GM18873 (cell line): Measurements from ENCODE around the gene IGSF21.
"Not testable (repeated sequence)": the region's sequence is repeated elsewhere in the genome, so short reads cannot be mapped to it uniquely, and the experiment has no call there.

Experiments used
- ATAC-seq: cut with Tn5 transposase; IDR thresholded peaks from one replicate; pipeline ENCODE4 v1.9.1; 2021; ENCODE audit warnings: mild to moderate bottlenecking, moderate library complexity, moderate number of reproducible peaks; ENCODE audit not compliant: unreplicated experiment, low FRiP score

The IGSF21 gene

DNA sequence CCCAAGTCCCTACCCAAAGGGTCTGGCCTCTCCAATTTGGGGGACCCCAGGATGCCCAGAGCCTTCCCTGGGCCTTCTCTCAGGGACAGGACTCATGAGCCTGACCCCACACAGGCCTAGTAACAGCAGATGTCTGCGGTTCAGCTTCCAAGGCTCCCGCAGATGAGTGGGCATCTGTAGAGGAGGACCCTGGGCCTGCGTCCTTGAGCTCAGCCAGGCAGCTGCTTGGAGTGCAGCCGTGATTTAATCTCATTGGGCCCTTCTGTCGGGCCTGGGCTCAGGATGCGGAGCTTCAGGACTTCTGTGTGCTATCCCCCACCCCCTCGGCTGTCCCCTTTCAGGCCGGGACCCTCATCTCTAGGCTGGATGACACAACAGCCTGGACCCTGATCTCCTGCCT is 35.4 kb downstream of the IGSF21 start:
- ATAC-seq = no peak

DNA sequence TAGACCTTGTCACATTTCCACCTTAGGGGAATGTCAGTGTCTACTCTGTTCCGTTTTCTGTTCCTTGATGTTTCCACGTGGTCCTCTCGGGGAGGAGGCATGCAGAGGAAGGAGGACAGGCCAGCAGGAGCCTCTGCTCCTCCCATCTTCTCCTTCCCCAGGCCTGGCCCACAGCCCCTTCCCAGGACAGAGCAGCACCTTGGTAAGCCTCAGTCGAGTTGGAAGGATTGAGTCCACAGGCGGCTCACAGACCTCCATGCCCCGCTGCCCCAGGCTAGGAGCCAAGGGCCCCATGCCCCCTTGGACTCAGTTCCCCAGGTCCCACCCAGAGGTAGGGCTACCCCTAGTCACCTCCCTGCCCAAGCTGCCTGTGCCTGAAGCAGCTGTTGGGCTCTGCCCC is 36.5 kb downstream of the IGSF21 start:
- no peak for ATAC-seq

DNA sequence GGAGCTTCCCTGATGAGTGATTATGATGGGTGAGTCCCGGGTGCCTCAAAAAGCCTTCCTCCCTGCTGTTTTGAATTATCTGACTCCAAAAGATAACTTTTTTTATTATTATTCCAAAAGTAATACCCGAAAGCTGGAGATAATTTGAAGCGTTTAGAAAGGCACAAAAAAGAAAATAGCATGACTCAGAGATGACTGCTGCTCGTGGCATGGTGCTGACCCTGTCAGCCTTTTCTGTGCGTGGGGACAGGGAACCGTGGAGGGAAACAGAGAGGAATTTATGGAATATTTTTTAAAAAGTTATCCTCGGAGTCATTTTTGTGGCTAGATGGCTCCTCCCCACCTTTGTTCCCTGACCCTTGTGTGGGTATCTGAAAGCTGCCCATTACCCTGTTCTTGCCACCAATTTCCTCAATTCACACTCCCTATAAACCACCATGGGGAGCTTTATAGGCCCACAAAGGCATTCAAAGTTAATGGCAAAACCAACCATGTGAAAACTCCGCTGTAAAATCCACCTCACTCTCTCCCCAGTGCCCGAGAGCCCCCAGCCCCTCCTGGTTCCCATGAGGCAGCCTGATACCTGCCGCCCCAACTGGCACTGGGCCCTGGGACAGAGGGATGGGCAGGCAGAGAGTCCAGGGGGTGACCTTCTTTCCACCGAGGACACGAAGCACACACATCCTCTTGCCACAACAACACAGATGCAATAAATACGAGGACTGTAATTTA is 37.5 kb downstream of the IGSF21 start:
- no peak for ATAC-seq

DNA sequence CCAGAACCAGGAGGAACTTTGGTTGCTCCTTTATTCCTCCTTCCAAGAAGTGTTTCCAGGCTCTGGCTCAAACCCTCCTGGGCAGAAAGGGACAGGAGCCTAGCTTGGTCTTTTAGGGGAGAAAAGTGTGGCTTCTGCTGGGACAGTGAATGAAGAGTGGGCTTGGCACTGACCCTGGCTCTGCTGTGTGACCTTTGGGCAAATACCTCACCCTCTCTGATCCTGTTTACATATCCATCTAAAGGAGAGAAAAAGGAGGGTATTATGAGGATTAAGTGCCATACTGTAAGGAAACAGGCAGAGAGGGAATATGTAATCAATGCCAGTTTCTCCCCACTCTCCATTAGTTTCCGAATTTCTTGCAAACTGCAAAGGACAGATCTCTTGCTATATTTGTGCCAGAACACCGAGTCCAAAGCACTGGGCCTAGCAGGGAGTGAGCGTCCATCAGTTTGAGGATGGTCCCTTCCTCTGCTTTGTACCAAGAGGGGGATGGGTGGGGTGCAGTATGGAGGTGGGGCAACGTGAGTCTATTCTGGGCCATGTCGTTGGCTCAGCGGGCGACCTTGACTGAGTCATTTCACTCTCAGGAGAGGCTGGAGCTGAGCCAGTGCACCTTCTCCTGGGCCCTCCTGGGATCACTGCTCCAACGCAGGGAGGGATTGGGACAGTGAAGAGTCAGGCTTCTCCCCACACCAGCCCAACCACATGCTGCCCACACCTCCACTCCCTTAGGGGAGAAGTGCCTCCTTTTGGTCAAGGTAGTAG is 38.4 kb downstream of the IGSF21 start:
- ATAC-seq = no peak

DNA sequence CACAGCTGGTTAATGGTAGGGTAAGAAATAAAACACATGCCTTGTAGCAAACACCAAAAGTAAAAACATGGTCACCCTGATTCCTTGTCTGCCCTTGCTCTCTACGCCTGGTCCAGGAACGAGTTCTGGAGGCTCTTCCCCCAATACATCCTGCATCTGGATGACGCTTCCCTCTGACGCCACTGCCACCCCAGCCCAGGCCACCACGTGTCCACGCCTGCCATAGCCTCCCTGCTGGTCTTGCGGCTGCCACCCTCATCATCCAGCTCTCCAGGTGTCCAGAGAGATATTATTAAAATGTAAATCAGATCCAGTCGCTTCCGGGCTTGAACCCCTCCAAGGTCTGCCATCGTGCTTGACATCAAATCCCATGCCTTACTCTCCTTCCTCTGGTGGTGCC is 39.3 kb downstream of the IGSF21 start:
- ATAC-seq = no peak

DNA sequence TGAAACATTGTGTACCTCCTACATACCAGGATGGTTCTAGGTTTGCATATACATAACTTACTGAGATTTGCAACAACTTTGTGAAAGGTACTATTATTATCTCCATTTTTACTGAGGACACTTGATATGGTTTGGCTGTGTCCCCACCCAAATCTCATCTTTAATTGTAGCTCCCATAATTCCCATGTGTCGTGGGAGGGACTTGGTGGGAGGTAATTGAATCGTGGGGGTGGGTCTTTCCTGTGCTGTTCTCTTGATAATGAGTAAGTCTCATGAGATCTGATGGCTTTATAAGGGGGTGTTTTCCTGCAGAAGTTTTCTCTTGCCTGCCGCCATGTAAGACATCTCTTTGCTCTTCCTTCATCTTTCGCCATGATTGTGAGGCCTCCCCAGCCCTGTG is 40.1 kb downstream of the IGSF21 start:
- no peak for ATAC-seq

DNA sequence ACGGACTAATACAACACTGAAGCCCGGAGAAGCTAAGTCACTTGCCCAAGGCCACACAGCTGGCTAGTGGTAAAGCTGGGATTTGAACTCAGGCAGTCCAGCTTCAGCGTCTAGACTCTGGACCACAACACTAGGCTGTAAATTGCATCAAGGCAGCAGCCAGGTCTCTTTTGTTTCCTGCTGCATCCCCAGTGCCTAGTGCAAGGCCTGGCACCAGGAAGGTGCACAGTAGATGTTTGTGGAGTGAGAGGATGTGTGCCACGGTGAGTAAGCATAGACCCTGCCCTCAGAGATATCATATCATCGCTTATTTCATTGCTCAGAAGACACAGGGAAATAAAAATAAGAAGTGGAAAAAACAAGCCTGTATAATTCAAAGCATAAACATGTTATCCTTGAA is 40.9 kb downstream of the IGSF21 start:
- ATAC-seq = no peak

DNA sequence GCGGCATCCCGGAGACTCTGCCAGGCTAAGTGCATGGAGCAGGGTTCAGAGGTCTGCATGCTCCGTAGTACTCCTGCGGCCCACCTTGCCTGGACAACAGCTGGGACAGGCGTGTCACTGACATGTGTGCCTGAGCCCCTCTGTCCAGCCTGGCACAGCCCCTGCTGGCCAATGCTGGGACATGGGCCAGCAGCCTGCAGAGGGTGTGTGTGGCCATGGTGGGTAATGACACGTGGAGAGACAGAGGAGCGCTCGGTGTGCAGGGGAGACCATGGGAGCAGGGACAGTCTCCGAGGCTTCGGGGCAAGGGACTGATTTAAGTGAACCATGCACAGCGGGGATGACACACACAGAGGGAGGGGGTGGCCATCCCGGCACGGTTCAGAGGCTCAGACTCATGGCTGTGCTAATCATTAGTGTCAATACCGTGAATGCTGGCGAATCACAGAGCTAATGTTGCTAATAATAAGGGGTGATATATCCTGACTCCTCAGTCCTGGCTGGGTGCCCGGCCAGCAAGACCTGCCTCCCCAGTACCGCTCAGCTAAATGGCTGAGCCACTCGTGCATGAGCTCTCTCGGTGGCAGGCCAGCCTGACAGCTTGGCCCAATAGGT is 41.5 kb downstream of the IGSF21 start:
- no peak for ATAC-seq

DNA sequence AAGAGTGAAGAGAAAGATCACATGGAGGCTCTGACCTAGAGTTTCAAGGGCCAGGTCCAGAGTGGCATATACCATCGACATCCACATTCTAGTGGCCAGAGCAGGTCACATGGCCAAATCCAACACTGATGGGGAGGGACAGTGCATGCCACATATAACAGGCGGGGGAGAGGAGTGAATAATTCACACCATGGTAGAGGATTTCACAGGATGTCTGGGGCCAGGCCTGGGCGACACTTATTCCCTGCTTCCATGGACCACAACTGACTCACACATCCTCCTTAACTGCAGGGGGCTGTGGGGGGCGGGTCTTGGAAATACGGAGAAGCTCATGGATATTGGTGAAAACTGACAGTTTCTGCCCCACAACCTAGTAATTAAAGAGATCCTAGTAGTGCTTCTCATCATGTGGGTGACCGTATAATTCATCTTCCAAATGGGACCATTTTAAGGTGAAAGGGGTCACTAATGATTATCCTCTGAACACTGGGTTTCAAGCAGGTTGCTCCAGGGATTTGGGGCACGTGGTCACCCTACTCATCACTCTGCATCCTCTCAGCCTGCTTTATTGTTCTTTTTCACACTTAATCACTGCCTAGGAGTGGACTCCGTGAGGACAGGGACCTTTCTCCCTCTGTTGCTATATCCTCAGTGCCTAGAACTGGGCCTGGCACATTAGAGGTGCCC is 44.0 kb downstream of the IGSF21 start:
- ATAC-seq = no peak

DNA sequence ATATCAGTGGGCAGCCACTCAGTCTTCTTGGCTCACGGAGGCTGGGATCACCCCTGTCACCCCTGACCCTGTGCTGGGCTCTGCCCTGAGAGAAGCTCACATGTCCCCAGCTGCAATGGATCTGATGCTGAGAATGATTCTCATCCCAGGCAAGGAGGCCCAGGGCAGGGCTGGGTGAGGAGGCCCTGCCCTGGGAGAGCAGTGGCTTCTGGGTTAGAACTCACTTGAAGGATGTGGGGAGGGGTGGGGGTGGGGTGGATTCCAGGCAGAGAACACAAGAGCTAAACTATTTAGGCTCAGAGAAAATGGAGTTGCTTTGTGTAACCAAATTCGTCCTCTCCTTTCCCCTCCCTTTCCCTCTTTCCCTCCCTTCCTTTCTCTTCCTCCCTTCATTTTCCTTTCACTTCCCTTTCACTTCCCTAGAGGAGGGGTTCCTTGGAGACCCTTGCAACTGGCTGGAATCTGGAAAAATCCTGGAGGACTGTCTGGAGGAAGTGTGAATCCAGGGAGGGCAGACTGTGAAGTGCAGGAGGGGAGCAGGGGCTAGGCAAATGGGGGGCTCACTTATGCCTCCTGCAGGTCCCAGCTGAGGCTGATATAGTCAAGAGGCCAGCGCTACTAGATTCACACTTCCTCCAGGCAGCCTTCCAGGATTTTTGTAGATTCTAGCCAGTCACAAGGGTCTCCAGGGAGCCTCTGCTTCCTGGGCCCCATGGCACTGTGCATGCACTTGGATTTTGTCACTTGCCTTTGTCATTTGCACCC is 47.0 kb downstream of the IGSF21 start:
- ATAC-seq = no peak

DNA sequence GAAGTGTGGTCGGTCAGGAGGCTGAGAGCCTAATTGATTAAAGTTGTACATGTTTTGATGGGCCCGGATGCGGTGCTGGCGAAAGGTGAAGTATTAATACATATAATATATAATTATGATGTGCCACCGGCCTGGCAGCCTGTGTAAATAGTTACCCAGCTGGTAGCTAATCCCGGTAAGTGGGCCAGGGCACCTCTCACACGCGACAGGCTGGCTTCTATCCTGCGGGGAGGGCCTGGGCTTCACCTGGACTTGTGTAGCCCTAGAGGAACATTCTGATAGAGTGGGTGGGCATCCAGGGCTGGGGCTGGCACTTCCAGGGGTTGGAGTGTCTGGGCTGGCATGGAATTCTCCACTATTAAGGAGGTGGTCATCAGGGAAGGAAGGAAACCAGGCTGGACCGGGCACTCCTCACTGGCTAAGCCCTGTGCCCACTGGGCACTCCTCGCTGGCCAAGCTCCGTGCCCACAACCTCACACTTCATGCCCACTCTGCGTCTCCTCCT is 48.3 kb downstream of the IGSF21 start:
- ATAC-seq = no peak

DNA sequence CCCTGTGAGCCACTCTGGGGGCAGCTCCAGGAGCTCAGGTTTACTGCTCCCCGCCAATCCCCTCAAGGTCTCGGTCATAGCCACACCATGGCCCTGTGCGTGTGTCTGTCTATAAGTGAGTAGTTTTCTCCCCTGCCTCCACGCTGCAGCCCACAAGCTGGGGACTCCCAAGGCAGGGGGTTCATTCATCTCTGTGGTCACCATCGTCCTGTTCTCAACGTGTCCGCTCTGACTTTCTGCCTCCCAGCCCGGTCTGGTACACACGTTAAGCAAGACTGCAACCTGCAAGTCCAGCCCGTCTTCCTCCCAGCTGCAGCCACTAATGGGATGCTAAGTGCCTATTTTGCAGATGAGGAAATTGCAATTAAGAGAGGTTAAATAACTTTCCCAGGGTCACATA is 49.8 kb downstream of the IGSF21 start:
- ATAC-seq = no peak

DNA sequence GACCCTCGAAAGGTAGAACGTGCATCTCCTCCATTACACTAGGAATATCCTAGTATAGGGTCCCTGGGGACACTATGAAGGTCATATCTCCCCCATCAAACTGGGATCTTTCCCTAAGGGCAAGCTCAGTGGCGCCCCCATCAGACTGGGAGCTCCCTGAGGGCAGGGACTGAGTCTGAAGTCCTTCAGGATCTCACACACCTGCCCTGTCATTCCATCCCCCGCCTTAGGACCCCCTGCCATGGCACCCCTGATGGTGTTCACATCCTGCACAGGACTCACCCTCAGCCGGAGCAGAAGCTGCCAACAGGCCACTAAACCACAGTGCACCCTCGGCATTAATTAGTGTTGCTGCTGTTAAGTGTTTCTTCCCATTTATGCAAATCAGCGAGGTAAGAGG is 50.4 kb downstream of the IGSF21 start:
- ATAC-seq = no peak

DNA sequence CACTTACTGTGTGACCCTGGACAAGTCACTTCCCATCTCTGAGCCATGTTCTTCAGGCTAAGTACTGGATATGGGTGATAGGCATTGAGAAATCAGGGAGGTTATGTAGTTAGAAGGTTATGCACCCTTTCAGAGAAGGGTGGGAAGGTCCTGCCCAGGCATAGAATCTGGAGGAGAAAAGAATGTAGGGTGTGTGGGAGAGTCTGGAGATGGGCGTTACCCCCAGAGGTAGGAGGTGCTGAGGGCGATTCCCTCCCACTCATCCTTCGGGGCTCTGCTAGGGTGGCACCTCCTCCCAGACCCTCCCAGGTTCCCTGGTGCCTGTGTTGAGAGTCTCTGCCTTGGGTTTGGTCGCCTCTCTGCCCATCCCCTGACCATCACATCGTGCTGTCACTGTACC is 51.1 kb downstream of the IGSF21 start:
- no peak for ATAC-seq

DNA sequence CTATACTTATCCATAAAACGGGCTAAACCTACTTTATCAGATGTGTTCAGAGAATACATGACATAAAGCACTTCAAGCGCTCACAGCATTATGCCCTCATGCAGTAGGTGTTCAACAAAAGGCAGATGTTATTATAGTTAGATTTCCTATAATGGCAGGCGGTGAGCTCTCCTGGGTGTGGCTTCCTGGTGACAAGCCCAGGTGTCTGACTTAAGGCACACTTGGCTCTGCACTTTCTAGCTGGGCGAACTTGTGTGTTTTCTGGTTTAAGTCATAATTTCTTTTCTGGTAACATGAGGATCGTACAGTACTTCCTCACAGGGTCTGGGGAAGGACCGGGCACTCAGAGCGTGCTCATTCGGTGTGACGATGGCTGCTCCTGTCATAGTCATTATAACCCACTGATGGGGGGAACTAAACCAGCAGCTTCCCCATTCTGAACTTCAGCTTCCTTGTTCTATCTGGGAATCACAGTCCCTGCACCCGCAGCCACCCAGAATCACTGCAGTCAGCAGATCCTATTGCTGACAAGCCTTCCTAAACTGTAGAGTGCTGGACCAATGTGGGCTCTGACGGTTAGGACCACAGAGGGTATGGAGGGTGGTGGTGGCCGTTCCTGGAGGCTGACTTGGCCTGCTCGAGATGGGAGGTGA is 52.8 kb downstream of the IGSF21 start:
- no peak for ATAC-seq

DNA sequence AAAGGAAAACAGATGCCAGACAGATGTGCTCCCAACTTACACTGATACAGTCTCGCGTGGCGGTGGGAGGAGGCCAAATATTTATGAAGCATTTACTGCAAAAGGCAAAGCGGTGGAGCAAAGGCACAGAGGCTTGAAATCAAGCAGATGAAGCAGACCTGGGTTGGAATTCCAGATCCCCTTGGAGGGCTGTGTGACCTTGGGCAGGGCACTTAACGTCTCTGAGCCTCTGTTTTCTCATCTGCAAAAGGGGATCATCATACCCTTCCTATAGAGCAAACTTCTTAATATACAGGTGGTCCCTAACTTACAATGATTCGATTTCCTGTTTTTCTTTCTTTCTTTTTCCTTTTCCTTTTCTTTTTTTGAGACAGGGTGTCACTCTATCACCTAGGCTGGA is 54.1 kb downstream of the IGSF21 start:
- ATAC-seq = no peak

DNA sequence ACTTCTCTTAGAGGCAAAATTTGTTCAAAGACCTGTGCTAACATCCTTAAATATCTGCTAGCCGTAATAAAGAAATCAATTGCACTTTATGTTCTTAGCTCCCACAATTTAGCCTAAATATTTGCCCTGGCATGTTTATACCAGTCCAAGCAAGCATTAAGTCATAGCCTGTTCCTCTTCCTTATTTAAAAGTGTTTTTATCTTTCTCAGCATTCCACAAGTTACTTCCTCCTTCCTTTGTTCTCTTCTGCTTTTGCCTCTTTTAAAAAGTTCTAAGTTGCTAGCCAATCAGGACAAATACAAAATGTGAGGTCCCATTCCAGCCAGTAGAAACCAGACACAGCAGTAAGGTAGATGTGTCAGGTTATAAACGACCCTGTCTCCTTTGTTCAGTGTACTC is 58.0 kb downstream of the IGSF21 start:
- ATAC-seq = not testable (repeated sequence)

DNA sequence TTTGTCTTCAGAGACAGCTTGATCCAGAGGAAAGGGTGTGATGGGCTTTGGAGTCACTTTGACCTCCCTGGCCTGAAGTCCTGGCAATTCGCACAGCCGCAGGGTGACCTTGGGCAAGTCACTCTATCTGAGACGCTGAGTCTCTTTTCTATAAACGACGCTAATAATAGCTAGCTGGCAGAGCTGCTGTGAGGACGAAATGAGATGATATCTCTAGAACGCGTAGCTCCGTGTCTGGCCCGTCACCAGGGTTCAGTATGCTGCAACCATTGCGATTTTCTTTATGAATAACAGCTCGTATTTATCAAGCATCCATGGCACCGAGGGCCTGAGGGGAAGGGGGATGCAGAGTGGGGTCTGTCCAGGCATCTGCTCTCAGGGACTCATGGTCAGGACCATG is 58.7 kb downstream of the IGSF21 start:
- no peak for ATAC-seq

DNA sequence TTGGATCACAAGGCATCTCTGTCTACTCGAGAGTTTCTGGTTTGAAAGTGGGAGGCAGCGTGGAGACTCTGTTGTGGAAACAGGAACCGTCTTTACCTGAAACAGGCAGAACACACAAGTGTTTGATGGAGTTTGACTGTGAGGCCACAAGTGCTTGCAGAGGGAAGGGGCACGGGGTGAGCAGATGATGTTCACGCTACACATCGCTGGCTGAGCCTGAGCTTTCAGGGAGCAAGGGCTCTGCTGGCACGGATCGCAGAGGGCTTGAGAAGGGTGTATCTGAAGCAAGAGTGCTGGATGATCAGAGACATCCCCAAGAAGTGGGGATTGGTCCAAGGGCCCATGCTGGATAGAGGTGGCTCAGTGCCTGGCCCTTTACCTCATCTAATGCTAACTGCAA is 59.3 kb downstream of the IGSF21 start:
- no peak for ATAC-seq

DNA sequence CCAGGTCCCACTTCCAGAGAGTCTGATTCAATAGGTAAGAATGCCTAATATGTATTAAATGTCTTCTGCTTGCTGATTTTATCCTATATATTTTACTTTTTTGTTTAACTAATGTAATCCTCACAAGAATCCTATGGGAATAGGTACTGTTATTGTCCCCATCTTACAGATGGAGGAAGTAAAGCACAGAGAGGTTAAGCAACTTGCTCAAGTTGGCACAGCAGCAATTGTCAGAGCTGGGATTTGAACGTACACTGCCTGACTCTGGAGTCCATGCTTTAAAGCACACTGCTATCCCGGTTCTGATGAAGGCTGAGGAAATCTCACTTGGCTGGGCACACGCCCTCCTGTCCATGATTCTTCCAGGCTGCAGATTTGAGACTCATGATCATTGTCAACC is 62.8 kb downstream of the IGSF21 start:
- ATAC-seq = no peak
